RWPE2 (cell line): Measurements from ENCODE around the gene ETV6.

Experiments used
- ATAC-seq: fragments of 200-7000 bp; cut with Tn5 transposase; 3 replicates; pipeline ENCODE4 v1.9.1; 2021; ENCODE audit warnings: low read depth
- DNase-seq: peaks from one replicate; pipeline ENCODE4 v3.0.0-alpha.2; 2020; ENCODE audit warnings: low spot score
- H3K27ac ChIP-seq: fragments of 450-650 bp; 2 replicates; pipeline ENCODE4 v1.5.1; 2017; ENCODE audit warnings: mild to moderate bottlenecking; ENCODE audit not compliant: poor library complexity, severe bottlenecking
- H3K27me3 ChIP-seq: fragments of 250-450 bp; sonication (Bioruptor Pico); 2 replicates; pipeline ENCODE4 v1.5.1; 2021; ENCODE audit warnings: mild to moderate bottlenecking, moderate library complexity; ENCODE audit not compliant: insufficient read depth, poor library complexity, severe bottlenecking
- H3K36me3 ChIP-seq: fragments of 250-450 bp; sonication (Bioruptor Pico); 2 replicates; pipeline ENCODE4 v1.5.1; 2020; ENCODE audit warnings: low read depth, mild to moderate bottlenecking, moderate library complexity
- H3K4me1 ChIP-seq: fragments of 250-450 bp; sonication (Bioruptor Pico); 2 replicates; pipeline ENCODE4 v1.5.1; 2021; ENCODE audit warnings: mild to moderate bottlenecking, moderate library complexity; ENCODE audit not compliant: insufficient read depth, poor library complexity, severe bottlenecking
- H3K4me3 ChIP-seq: fragments of 250-450 bp; sonication (Bioruptor Pico); 2 replicates; pipeline ENCODE4 v1.5.1; 2021; ENCODE audit warnings: mild to moderate bottlenecking, moderate library complexity; ENCODE audit not compliant: severe bottlenecking
- H3K9me3 ChIP-seq: fragments of 250-450 bp; sonication (Bioruptor Pico); 2 replicates; pipeline ENCODE4 v1.5.1; 2021; ENCODE audit warnings: mild to moderate bottlenecking, moderate library complexity; ENCODE audit not compliant: severe bottlenecking
- TF ChIP-seq, protein P1 (sequence below): fragments of 450-650 bp; IDR thresholded peaks from one replicate; pipeline ENCODE4 v1.5.1; 2017; ENCODE audit warnings: mild to moderate bottlenecking, moderate library complexity; ENCODE audit not compliant: poor library complexity, severe bottlenecking

ETV6 gene

DNA sequence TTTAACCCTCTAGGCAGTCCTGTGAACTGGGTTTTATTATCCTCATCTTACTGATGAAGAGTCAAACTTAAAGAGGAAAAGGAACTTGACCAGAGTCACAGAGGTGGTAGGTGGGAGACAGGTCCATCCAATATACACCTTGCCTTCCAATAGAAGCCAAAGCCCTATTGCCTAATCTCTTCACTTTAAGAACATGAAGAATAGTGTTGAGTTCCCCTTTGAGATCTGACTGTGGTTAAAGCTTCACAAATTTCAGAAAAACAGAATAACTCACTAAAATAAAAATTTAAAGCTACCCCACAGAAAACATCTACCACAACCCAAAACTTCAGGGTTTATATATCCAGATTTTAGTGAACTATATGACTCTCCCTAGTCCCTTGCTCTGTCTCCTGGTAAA lies 115.4 kb downstream of the ETV6 start:
- no peaks in the 10 kb centered on the region for H3K9me3 ChIP-seq
- TF ChIP-seq, protein P1, sequence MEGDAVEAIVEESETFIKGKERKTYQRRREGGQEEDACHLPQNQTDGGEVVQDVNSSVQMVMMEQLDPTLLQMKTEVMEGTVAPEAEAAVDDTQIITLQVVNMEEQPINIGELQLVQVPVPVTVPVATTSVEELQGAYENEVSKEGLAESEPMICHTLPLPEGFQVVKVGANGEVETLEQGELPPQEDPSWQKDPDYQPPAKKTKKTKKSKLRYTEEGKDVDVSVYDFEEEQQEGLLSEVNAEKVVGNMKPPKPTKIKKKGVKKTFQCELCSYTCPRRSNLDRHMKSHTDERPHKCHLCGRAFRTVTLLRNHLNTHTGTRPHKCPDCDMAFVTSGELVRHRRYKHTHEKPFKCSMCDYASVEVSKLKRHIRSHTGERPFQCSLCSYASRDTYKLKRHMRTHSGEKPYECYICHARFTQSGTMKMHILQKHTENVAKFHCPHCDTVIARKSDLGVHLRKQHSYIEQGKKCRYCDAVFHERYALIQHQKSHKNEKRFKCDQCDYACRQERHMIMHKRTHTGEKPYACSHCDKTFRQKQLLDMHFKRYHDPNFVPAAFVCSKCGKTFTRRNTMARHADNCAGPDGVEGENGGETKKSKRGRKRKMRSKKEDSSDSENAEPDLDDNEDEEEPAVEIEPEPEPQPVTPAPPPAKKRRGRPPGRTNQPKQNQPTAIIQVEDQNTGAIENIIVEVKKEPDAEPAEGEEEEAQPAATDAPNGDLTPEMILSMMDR = no peak
- H3K4me1 ChIP-seq = no peaks in the 10 kb centered on the region
- H3K36me3 ChIP-seq = no peaks in the 10 kb centered on the region
- H3K4me3 ChIP-seq = no peak overlapping the region
- no peak overlapping the region for H3K27ac ChIP-seq
- ATAC-seq (no peak), DNase-seq (no peak)
- H3K27me3 ChIP-seq = no peaks in the 10 kb centered on the region

DNA sequence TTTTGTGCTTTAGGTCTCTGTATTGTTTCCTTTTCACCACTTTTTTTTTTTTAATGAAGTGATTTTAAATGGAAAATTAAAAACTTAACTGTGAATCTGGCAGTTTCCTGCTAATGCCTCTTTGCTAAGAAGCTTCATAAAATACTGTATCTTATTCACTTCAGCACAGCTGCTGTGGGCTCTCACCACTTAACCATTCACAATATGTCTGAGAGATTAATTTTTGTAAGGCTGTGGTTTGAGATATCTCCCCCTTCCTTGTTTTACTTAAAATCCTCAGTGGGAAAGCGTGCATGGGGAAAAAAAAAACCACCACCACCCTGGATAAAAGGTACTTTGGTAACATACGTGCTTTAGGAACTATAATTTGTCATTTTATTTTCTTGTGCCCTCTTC lies 115.9 kb downstream of the ETV6 start:
- no peak overlapping the region for H3K27ac ChIP-seq
- no peaks in the 10 kb centered on the region for H3K4me1 ChIP-seq
- no peaks in the 10 kb centered on the region for H3K27me3 ChIP-seq
- no peak for DNase-seq
- no peaks in the 10 kb centered on the region for H3K9me3 ChIP-seq
- no peak for ATAC-seq
- H3K36me3 ChIP-seq = no peaks in the 10 kb centered on the region
- no peak overlapping the region for H3K4me3 ChIP-seq
- TF ChIP-seq, protein P1 = no peak

DNA sequence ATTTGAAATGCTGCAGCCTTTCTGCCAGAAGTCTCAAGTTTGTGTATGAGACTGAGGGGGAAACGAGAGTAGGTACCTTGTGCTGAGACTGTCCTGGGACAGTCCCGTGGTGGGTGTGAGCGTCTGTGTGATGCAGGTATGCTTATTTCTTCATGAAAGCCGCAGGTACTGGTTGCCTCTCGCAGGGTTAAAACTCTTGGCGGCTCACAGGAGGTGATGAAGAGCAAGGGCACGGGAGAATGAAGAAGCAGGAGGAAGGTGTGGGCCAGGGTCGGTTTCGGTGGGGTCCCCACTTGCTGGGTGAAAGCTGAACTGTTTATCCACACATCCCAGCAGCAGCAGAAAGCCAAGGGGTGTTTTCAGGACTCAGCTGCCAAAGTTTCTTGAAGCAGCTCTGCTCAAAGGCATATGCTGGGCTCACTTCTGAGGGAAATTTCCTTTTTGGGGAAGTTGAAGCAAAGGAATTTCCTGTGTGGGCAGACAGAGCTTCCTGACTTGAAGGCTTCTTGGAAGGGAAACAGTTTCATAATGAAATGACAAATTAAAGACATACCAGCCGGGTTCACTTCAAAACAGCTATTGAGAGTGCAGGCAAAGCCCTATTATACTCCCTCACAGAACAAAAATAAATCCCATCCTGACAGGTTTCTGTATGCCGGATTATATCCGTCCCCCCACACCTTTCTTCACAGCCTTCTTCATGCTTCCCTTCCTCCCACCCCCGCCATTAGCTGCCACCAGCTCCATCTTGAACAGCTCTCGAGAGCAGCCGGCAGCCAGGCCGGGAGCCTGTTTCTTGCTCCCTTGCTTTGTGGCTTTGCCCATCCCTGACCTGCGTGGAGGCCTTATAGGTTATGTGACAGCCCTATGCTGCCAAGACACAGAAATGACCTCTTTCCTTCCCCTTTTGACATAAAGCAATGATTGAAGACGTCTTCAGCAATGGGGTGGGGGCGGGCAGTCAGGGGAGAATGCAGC lies 116.6 kb downstream of the ETV6 start:
- TF ChIP-seq, protein P1 = no peak
- Histone ChIP-seq H3K27me3 (no peaks in the 10 kb centered on the region), H3K36me3 (no peaks in the 10 kb centered on the region), H3K4me1 (no peaks in the 10 kb centered on the region), H3K4me3 (no peak overlapping the region), H3K27ac (no peak overlapping the region), H3K9me3 (no peaks in the 10 kb centered on the region)
- DNase-seq (no peak), ATAC-seq (no peak)

DNA sequence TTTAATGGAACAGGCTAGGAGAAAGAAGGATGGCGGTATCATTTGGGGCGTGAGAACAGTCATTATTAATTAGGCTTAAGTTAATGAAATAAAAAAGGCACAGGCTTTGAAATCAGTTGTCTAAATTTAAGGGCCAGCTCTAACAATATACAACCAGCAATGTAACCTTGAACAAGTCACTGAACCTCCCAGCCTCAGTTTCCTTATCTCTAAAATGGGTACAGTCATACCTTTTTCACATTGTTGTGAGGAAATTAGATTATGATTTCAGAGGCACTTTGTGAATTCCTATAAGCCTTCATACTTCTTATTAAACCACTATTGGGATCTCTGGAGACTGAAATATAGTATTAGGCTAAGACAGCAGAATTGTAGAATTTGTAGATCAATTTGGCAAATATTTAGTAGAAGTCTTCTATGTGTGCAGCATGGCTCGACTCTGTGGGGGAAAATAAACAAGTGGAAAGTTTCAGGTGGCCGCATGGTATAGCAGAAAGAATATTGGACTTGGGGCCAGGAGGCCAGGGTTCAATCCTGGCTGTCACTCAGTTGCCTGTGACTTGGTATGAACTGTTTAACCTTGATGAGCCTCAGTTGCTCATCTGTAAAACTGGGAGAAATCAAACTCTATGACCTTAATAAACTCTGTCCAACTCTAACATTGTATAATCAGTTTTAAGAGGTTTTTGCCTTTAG lies 117.7 kb downstream of the ETV6 start:
- DNase-seq = no peak
- no peaks in the 10 kb centered on the region for H3K9me3 ChIP-seq

More for the DNA sequence above, 117.7 kb downstream of the ETV6 start:
- H3K27me3 ChIP-seq = no peaks in the 10 kb centered on the region
- H3K27ac ChIP-seq = no peak overlapping the region
- no peak for ATAC-seq
- H3K36me3 ChIP-seq = no peaks in the 10 kb centered on the region
- H3K4me1 ChIP-seq = no peaks in the 10 kb centered on the region
- H3K4me3 ChIP-seq = no peak overlapping the region
- TF ChIP-seq, protein P1 = no peak
